Right lobe of liver (tissue), 4 donors: ENCODE results near the gene NCOA1.

ENCODE experiments used
- CTCF ChIP-seq, 4 donors: fragments of 200-600 bp in 3 of 4; fragments of 450-650 bp in 1 of 4; IDR thresholded peaks; one replicate each; pipeline versions ENCODE4 v1.5.1 to v1.8.0; 2016 to 2022; ENCODE audit warnings: antibody characterized with exemption in 4 of 4, mild to moderate bottlenecking in 2 of 4
- POLR2A ChIP-seq: fragments of 450-650 bp; IDR thresholded peaks from one replicate; pipeline ENCODE4 v1.6.1; 2017; ENCODE audit warnings: antibody characterized with exemption, mild to moderate bottlenecking
- donor health status: DM: no; HTN: no; CAD: no.
- donor health status: DM: no; HTN: no; CAD: no.
- donor health status: DM: no; HTN: yes; CAD: no.

- TF ChIP-seq CTCF (IDR thresholded peaks at IDR 0.05) (no peak), POLR2A (no peak)
Observed at GRCh38 chr2:24552836-24553235, 61.8 kb downstream of the NCOA1 start.
